Kasumi-1 (cell line): ENCODE results near the gene DPYSL3.
"Not testable (repeated sequence)": the region's sequence is repeated elsewhere in the genome, so short reads cannot be mapped to it uniquely, and the experiment has no call there.

ENCODE experiments used
- DNase-seq, 2 experiments: peaks; one replicate each; lab custom pipeline; 2025; lab: John Stamatoyannopoulos, UW

DPYSL3 gene

DNA sequence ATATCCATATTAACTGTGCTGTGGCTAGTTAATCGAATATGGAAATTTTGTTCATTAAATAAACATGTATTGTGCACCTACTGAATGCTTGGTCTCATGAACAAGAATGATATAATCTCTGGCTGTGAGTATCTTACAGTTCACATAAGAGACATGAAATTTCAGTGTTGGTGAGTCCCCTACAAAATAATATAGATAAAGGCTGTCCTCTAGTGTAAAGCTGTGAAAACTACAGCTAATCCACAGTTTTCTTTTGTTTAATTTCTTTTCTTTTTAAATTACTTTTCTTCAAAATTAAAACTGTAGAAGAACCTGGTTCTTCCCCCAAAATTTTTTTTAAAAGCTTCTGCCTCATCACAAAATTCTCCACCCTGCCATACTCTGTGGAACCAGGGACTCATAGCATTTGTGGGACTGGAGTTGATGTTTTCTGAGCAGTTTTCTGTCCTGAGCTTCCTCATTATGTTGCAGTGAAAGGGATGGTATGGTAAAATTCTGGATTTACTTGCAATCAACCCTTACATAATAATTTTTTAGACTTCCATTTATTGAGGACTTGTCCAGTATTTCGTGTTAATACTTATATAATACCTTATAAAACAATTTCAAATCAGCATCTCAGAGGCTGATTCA lies 140.0 kb downstream of the DPYSL3 start:
- peak; percentile 13 to 39 for DNase-seq

GRCh38 chr5:147367381-147367780 lies 142.5 kb downstream of the DPYSL3 start:
- not testable (repeated sequence) for DNase-seq

DNA sequence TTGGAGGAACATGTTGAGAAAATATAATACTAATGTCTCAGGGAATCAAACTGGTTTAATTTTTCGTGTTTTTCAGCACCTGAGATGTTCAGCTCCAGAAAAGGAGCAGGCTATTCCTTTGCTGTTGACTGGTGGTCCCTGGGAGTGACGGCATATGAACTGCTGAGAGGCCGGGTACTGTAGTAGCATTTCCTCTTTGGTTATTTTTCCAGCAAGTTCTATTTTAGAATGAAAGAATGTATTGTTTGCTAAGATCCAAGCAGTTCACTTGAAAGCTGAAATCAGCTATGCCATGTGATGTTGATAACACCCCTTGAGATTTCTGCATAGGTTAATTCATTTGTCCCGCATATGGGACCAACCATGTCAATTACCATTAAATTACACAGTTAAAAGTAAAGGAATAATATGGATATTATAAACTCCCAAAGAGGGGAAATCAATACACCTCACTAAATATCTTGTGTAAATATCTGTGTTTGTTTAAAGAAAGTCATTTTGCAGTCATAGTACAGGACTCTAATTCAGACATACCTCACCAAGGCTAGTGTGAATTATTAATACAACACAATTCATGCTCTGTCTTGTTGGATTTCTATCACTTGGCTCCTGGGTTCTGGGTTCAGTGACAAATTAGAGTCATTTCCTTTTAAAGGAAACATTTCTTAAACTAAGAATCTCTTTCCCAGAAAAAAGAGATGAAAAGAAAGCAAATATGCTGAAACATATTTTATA lies 148.3 kb downstream of the DPYSL3 start:
- DNase-seq: no peak

GRCh38 chr5:147360816-147361215 lies 149.1 kb downstream of the DPYSL3 start:
- no peak for DNase-seq

DNA sequence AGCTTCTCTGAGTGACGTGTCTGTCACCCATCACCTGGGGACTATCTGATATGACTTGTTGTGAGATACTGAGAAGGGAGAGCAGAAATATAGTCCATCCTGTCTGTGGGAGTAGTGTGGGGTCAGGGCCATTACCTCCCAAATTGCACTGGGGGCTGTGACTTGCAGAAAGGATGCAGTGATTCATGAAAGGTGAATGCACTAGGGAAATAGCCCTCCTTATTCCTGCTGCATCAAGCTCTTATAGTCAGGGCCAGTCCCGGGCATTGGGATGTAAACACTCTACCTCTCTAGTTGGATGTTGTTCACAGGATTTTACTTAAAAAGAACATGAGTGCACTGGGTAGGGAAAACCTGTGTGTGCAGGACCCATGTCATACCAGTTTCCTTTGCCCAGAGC lies 150.3 kb downstream of the DPYSL3 start:
- no peak for DNase-seq

DNA sequence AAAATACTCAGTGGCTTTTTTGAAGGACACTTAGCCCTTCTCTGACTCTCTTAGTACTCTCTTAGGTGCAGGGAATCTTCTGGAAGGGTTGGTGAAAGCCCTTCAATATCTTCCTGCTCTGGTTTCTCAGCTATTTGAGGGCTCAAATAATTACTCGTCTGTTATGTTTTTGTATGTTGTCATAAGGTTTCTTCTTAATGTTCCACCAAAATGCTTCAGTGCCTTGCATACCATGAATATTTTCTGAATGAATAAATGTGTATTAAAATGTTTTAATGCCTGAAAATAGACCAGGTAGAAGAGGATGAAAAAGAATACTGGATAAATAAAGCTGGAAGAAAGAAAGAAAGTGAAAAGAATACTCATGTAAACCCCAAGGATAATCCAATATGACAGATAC lies 150.8 kb downstream of the DPYSL3 start:
- DNase-seq: no peak

- no peak for DNase-seq
Measured at GRCh38 chr5:147349241-147349640, 160.6 kb downstream of the DPYSL3 start.

DNA sequence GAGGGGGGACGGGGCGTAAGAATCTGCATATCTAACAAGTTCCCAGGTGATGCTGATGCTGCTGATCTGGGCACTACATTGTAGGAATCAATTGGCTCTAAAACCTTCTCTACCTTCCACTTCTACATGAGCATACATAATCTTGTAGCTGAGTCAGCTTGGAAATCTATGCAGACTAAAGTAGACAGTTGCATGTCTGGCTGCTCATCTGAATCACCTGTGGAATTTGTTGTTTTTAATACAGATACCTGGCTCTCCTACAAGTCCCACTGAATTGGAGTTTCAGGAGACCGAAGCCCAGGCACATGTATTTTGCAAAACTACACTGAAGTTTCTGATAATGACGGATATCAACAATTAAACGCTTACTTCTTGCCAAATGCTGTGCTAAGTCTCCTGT lies 161.4 kb downstream of the DPYSL3 start:
- no peak for DNase-seq

GRCh38 chr5:147348046-147348445 lies 161.8 kb downstream of the DPYSL3 start:
- no peak for DNase-seq

GRCh38 chr5:147346006-147346561 lies 163.8 kb downstream of the DPYSL3 start:
- no peak for DNase-seq

DNA sequence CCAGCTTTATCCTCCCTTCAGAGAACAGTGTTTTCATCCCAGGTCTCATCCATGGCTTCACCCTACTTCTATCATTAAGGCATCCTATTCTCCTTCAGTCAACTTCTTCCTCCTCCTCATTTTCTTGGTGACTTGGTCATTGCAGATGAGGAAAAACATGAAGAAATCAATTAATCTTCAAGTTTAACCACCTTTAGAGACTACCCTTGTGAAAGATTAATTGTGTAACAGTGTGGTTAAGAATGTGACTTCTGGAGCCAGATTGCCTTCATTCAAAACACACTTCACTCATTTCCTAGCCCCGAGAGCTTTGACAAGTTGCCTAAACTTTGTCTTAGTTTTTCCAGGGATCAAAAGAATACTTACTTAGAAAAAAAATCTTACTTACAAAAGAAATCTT lies 165.0 kb downstream of the DPYSL3 start:
- DNase-seq: no peak

GRCh38 chr5:147341345-147341744 lies 168.5 kb downstream of the DPYSL3 start:
- no peak for DNase-seq

- DNase-seq: no peak
Measured at GRCh38 chr5:147340941-147341340, 168.9 kb downstream of the DPYSL3 start.
